HepG2 (cell line): Measurements from ENCODE around the gene TMEM132D. TPM values are rescaled to one million over a fixed set of nuclear protein-coding genes. Genes with fewer than 3 reads are reported as not detected.

ENCODE experiments used
- ATAC-seq: fragments of 200-7000 bp; cut with Tn5 transposase; 3 replicates; pipeline ENCODE4 v1.9.1; 2020; ENCODE audit warnings: mild to moderate bottlenecking, moderate library complexity
- BruUV-seq: library from RNA; stranded (reverse); fragments of 400-500 nt; replicated peaks from 2 replicates; lab custom pipeline; 2021; lab: Mats Ljungman, UMichigan
- CTCF ChIA-PET: fragments of 300-600 bp; formaldehyde crosslinking; extraction: SDS; loops from one replicate; lab custom pipeline; 2021; ENCODE audit warnings: low total read pairs, inconsistent platforms, low intra/inter-chr PET ratio; lab: Yijun Ruan, JAX
- POLR2A ChIA-PET: fragments of 350-600 bp; sonication (Branson Sonifier 250); formaldehyde crosslinking; loops from one replicate; lab custom pipeline; 2020; ENCODE audit warnings: antibody characterized with exemption, inconsistent platforms; lab: Yijun Ruan, JAX
- DNase-seq: peaks from one replicate; pipeline ENCODE4 v3.0.0-alpha.2; 2015; ENCODE audit warnings: low spot score
- FAIRE-seq: peaks from 3 replicates; lab custom pipeline; 2011; peaks lifted over from hg19 to GRCh38; lab: Jason Lieb, UNC
- H2AFZ ChIP-seq: one replicate; pipeline ENCODE4 v1.6.1; 2011; ENCODE audit warnings: low read length, inconsistent platforms
- H3K27ac ChIP-seq: fragments of 300-600 bp; 3 replicates; pipeline ENCODE4 v1.8.0; 2011; ENCODE audit warnings: mixed run types, mild to moderate bottlenecking, mixed read lengths, low read length, inconsistent platforms; ENCODE audit not compliant: insufficient read depth; ENCODE audit errors: extremely low read length
- H3K27me3 ChIP-seq, 2 experiments: fragments of 200-600 bp in 1 of 2; 2 replicates in 1 of 2; 3 replicates in 1 of 2; pipeline versions ENCODE4 v1.6.0 to v1.8.0; 2011; ENCODE audit warnings: low read length in 2 of 2, mild to moderate bottlenecking in 2 of 2, moderate library complexity in 2 of 2, inconsistent platforms in 1 of 2; ENCODE audit not compliant: insufficient read depth in 2 of 2, control insufficient read depth in 1 of 2
- H3K36me3 ChIP-seq, 2 experiments: fragments of 200-600 bp in 1 of 2; replicated peaks in 1 of 2; 2 replicates in 1 of 2; 3 replicates in 1 of 2; pipeline versions ENCODE4 v1.5.1 to v1.8.0; 2011; ENCODE audit warnings: low read length in 2 of 2, inconsistent platforms in 1 of 2; ENCODE audit not compliant: insufficient read depth in 2 of 2, control insufficient read depth in 1 of 2
- H3K4me1 ChIP-seq: 2 replicates; pipeline ENCODE4 v1.5.1; 2012; ENCODE audit warnings: low read length, inconsistent platforms; ENCODE audit not compliant: insufficient read depth
- H3K4me2 ChIP-seq: 2 replicates; pipeline ENCODE4 v1.6.0; 2011; ENCODE audit warnings: low read depth, low read length, inconsistent platforms
- H3K4me3 ChIP-seq, 3 experiments: fragments of 200-600 bp in 1 of 3; sonication (generic), shearing (Covaris generic) in 1 of 3; replicated peaks in 1 of 3; 2 replicates each; pipeline ENCODE4 v1.5.1; 2011 to 2016; ENCODE audit warnings: low read length in 3 of 3, inconsistent platforms in 2 of 3, low read depth in 2 of 3, mild to moderate bottlenecking in 2 of 3, control low read depth in 1 of 3, mixed read lengths in 1 of 3; ENCODE audit not compliant: insufficient read depth in 1 of 3
- H3K79me2 ChIP-seq: one replicate; pipeline ENCODE4 v1.6.1; 2011; ENCODE audit warnings: low read length, inconsistent platforms; ENCODE audit not compliant: insufficient read depth
- H3K9ac ChIP-seq: 2 replicates; pipeline ENCODE4 v1.6.0; 2011; ENCODE audit warnings: mild to moderate bottlenecking, low read depth, low read length, inconsistent platforms; ENCODE audit not compliant: insufficient read depth
- H3K9me3 ChIP-seq: 2 replicates; pipeline ENCODE4 v1.5.1; 2012; ENCODE audit warnings: mild to moderate bottlenecking, low read length
- H4K20me1 ChIP-seq: 2 replicates; pipeline ENCODE4 v1.6.0; 2011; ENCODE audit warnings: inconsistent platforms, mild to moderate bottlenecking, low read length, moderate library complexity; ENCODE audit not compliant: insufficient read depth
- ELF3 ChIP-seq: IDR thresholded peaks from 2 replicates; pipeline ENCODE4 v1.6.1; 2016; ENCODE audit warnings: missing genetic modification reagents, missing compliant biosample characterization
- MTF2 ChIP-seq: sonication (generic); formaldehyde crosslinking; IDR thresholded peaks from 2 replicates; pipeline ENCODE4 v1.5.0; 2020; ENCODE audit warnings: missing genetic modification reagents, borderline replicate concordance
- NR0B2 ChIP-seq: sonication (generic); formaldehyde crosslinking; IDR thresholded peaks from 2 replicates; pipeline ENCODE4 v1.4.0; 2020; ENCODE audit warnings: mild to moderate bottlenecking, missing genetic modification reagents
- SMYD3 ChIP-seq: sonication (generic); formaldehyde crosslinking; IDR thresholded peaks from 2 replicates; pipeline ENCODE4 v1.8.1; 2023; ENCODE audit warnings: mild to moderate bottlenecking, missing genetic modification reagents
- TCF7L2 ChIP-seq: IDR thresholded peaks from 2 replicates; pipeline ENCODE4 v1.6.1; 2011; ENCODE audit warnings: mild to moderate bottlenecking, low read depth, low read length, moderate library complexity
- YEATS2 ChIP-seq: sonication (generic); formaldehyde crosslinking; IDR thresholded peaks from 2 replicates; pipeline ENCODE4 v1.4.0; 2020; ENCODE audit warnings: missing genetic modification reagents, borderline replicate concordance
- ZNF510 ChIP-seq: sonication (generic); formaldehyde crosslinking; IDR thresholded peaks from 2 replicates; pipeline ENCODE4 v1.4.0; 2020; ENCODE audit warnings: low read depth, mild to moderate bottlenecking, missing genetic modification reagents
- WGBS: methylation state at CpG from one replicate; pipeline ENCODE4 v1.1.6; 2017; ENCODE audit warnings: low lambda C conversion rate; 5-methylcytosine and 5-hydroxymethylcytosine counted together
- in situ Hi-C: cut with HindIII; loops from 2 replicates; pipeline ENCODE4 v1.10.0; 2017; ENCODE audit warnings: low pct_unique_long_range_greater_than_20kb; ENCODE audit not compliant: extremely low pct_ligation_motif_present
- intact Hi-C: fragments of 100-400 bp; cut with micrococcal nuclease; formaldehyde crosslinking; loops from one replicate; pipeline ENCODE4 v1.10.0; 2022; ENCODE audit not compliant: unreplicated experiment
- polyA plus RNA-seq, 8 experiments: library from polyadenylated mRNA; depleted of rRNA in 3 of 8; stranded (reverse) in 7 of 8; unstranded in 1 of 8; fragments of >200 nt; fragmentation: Illumina TruSeq in 4 of 8; extraction: Trizol in 4 of 8; gene quantifications; 2 replicates each; pipeline versions ENCODE4 v1.2.1 to v1.2.3, GENCODE V29; 2011 to 2016; ENCODE audit warnings: low read depth in 4 of 8, missing spikeins in 1 of 8, mixed read lengths in 1 of 8; ENCODE audit not compliant: insufficient read depth in 1 of 8
- total RNA-seq, 5 experiments: library from RNA; depleted of rRNA; stranded (reverse); fragments of >200 nt; fragmentation: Illumina TruSeq; extraction: Trizol; gene quantifications; 2 replicates each; pipeline ENCODE4 v1.2.3, GENCODE V29; 2016; ENCODE audit warnings: low read depth in 1 of 5

The TMEM132D gene
- total and polyA plus RNA-seq, 2 of the 13 experiments (the other 11 are each of a cell fraction or from before 2014, with no cell fraction given): not detected

- TF ChIP-seq YEATS2 (CRISPR knock-in tag): no peak
- TF ChIP-seq MTF2 (CRISPR knock-in tag): no peak
These were observed 230.0 kb downstream of the TMEM132D start (continued) for GRCh38 chr12:129673806-129674205.

GRCh38 chr12:129672110-129672509, 231.7 kb downstream of the TMEM132D start:
- ATAC-seq (no peak), DNase-seq (no peak), FAIRE-seq (no peak)
- Histone ChIP-seq H3K27ac (no peak overlapping the region), H4K20me1 (no peaks in the 10 kb centered on the region), H3K27me3 (no peaks in the 10 kb centered on the region), H3K4me1 (no peaks in the 10 kb centered on the region), H3K4me2 (no peak overlapping the region), H2AFZ (no peak overlapping the region), H3K36me3 (no peaks in the 10 kb centered on the region), H3K79me2 (no peaks in the 10 kb centered on the region), H3K9ac (no peak overlapping the region), H3K9me3 (no peaks in the 10 kb centered on the region), H3K4me3 (no peak overlapping the region)
- POLR2A ChIA-PET: no interaction called here
- WGBS: 31% methylated on average over 5 of the region's 8 CpGs
- BruUV-seq: no TSS peak
- CTCF ChIA-PET: no interaction called here
- intact Hi-C loops: no loop called here
- in situ Hi-C loops: no loop called here
- TF ChIP-seq TCF7L2 (no peak), SMYD3 (CRISPR knock-in tag) (no peak)

- CTCF ChIA-PET: no interaction called here
- H3K4me1 ChIP-seq: no peaks in the 10 kb centered on the region
- no peak overlapping the region for H3K27ac ChIP-seq
- in situ Hi-C loops (no loop called here), intact Hi-C loops (no loop called here)
- ATAC-seq (no peak), DNase-seq (no peak), FAIRE-seq (no peak)
- H3K9me3 ChIP-seq: no peaks in the 10 kb centered on the region
- WGBS: 4% methylated on average over 5 of the region's 6 CpGs
- POLR2A ChIA-PET: no interaction called here
- H3K79me2 ChIP-seq: no peaks in the 10 kb centered on the region
- no peak overlapping the region for H3K4me2 ChIP-seq
- no peak overlapping the region for H3K4me3 ChIP-seq
- no peaks in the 10 kb centered on the region for H4K20me1 ChIP-seq
- no TSS peak for BruUV-seq
- no peaks in the 10 kb centered on the region for H3K36me3 ChIP-seq
- H2AFZ ChIP-seq: no peak overlapping the region
- no peak overlapping the region for H3K9ac ChIP-seq
- TF ChIP-seq ZNF510 (CRISPR knock-in tag): no peak
- no peak for TF ChIP-seq NR0B2 (CRISPR knock-in tag)
- no peak for TF ChIP-seq ELF3 (CRISPR knock-in tag)
- H3K27me3 ChIP-seq: no peaks in the 10 kb centered on the region
These were observed 233.4 kb downstream of the TMEM132D start for GRCh38 chr12:129670256-129670920.
